Measurements from ENCODE around the gene ATF6. TPM values are rescaled to one million over a fixed set of nuclear protein-coding genes. Genes with fewer than 3 reads are reported as not detected.

ATF6 gene
- total RNA-seq, 1 donor from 2014 or later, result 26.5 TPM

DNA sequence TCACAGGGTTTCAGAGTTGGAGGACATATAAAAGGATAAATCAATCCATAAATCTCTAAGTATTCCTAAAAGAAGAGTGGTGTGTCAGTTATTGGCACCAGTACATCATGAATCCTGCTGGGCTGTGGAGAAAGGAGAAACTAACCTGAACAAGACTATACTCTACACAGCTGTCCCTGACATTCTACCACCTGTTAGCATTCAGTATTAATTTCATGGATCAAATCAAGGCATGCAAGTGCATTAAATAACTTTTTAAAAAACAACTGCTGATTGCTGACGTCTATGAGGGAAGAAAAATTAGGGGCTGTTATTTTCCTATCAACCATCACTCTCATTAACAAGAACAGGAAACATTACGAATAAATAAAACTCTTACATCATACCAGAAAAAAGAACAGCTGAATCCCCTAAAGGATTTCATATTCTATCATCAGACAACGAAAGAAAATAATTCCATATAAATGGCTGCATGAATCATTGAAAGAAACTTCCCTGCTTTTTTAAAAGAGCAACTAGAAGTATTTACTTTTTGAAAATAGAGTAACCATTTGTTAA, 121.7 kb downstream of the ATF6 start:
- DNase-seq (ENCODE audit: low spot score), result no peak

DNA sequence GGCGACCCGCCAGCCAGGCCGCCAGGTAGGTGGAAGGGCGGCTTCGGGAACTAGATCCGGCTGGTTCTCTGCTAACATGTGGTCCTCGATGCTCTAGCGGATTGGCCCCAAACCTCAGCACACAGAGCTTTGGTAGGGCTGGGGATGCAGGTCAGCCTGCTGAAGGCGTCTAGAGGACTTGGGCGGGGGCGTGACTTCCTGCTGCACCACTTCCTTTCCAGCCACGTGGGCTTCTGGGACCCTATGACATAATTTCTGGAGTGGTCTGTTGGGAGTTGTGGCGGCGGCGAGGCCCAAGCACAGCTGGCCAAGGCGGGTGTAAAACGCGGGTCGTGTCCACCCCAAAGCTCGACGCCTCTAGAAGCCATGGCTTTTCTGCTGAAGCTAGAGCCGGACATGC, 124.5 kb downstream of the ATF6 start:
- DNase-seq (ENCODE audit: low spot score), result no peak

DNA sequence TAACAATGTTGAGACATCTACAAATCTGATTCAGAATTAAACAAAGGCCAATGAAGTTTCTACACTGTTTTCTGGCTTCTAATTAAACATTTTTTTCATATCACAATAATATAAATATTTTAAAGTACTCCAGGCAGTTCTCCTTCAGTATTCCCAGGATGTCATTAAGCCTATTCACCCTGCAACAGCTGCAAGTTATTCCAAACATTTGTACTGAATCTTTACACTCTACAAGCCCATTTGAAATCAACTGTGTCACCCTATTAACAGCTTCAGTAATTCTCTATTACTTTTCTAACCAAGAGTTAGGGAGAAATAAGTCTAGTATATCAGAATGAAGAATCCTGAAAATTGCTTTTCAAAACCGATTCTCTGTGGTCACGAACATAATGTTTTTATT, 133.0 kb downstream of the ATF6 start:
- DNase-seq (ENCODE audit: low spot score), result no peak

DNA sequence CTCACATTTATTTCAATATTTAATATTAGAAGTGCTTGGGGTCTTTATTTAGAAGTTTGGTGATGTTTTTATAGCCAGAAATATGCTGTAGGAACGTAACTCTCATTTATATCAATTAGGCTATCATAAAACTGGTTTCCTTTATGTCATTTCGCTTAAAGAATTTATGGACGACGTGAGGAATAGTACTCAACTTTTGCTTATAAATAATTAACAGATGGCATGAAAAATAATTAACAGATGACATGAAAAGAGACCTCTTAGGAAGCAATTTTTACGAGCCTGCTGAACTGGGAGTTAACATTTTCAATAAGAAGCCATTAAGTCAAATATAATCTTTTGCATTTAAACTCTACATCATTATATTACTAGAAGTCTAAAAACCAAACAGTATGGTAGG, 134.0 kb downstream of the ATF6 start:
- DNase-seq (ENCODE audit: low spot score), result no peak

DNA sequence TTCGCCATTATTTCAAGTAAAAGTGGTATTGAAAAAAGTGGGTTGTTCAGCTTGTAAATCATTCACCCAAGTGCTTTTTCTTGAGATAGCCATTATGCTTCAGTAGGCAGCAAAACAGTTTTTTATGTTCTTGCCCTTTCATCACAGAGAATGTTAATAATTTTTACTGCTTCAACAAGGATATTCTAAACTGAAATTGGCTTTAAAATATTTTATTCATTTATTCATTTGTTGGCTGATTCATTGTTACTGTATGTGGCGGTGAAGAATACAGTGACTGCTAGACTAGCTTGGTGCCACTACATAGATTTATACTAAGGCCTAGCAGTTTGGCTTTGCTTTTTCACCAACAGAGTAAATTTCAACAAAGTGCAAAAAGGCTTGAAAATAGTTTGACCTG, 136.1 kb downstream of the ATF6 start:
- DNase-seq (ENCODE audit: low spot score), result no peak

DNA sequence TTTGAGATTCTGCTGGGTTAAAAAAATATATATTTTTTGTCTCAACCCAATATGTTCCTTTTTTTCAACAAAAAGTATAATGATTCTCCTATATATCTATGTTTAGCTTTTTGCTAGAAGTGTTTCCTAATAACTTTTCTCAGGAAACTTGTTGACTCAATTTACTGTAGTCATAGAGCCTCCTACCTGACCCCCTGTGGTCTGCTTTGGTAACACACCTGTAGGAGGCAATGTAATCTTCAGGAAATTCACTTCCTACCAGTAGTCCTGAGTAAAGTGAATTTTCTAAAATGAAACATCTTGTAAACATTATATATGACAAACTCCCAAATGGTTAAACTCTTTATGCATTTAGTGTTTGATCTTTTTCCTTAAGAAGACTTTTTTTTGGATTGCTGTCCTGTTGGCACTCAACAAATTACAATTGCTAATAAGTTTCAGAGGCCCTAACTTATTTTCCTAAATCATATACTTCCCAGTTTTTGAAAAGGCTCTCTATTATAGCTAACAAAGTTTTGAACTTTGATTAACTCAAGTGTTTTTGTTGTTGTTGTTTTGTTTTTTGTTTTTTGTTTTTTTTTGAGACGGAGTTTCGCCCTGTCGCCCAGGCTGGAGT, 139.3 kb downstream of the ATF6 start:
- DNase-seq (ENCODE audit: low spot score), result no peak

DNA sequence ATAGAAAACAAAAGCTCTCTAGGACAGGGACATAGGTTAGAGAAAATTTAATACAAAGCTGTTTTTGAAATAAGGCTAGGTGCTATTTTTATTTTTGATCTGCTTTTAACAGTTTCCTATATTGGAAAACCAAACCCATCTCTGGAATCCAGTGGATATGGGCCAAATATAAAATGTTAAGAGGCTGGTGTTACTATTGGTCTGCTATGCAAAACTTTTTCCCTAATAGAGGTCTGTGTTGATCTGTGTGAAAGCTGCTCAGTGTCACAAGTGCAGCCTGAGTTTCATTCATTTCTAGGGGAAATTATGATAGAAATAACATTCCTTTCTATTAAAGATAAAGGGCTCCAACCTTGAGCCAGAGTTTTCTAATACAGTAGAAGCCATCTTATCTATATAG, 141.1 kb downstream of the ATF6 start:
- DNase-seq (ENCODE audit: low spot score), result no peak

DNA sequence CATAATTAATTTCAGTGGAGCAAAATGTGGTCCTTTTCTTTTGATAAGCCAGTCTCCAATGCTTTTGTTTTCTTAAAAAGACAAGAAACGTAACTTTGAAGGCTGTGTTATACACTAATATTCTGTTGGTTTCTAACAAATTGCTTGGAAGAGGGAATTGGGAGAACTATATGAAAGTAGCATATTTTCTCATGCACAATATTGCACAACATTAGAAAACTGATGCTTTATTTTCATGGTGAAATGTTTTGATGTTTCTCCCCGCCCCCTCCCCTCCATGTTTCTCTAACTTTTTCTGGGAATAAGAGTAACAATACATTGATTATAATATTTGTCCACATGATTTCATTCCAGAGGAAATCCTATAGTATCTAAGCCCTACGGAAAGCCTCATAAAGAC, 142.1 kb downstream of the ATF6 start:
- no peak for DNase-seq (ENCODE audit: low spot score)

DNA sequence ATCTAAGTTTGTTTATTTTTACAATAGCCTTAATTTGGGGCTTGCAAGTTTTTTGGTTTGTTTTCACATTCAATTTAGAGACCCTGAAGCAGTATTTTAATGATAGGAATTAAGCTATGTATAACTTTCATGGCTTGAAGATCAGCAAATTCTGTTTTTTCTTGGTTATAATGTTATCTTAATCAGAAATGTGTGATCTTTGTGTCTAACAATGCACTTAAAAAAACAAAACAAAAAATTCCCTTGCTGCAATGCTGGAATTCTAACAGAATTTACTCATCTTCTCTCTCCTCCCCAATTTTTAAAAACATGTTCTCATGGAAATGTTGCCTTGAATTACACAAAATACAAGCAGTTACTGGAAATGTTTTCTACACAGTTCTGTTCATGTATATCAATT, 144.5 kb downstream of the ATF6 start:
- no peak for DNase-seq (ENCODE audit: low spot score)

DNA sequence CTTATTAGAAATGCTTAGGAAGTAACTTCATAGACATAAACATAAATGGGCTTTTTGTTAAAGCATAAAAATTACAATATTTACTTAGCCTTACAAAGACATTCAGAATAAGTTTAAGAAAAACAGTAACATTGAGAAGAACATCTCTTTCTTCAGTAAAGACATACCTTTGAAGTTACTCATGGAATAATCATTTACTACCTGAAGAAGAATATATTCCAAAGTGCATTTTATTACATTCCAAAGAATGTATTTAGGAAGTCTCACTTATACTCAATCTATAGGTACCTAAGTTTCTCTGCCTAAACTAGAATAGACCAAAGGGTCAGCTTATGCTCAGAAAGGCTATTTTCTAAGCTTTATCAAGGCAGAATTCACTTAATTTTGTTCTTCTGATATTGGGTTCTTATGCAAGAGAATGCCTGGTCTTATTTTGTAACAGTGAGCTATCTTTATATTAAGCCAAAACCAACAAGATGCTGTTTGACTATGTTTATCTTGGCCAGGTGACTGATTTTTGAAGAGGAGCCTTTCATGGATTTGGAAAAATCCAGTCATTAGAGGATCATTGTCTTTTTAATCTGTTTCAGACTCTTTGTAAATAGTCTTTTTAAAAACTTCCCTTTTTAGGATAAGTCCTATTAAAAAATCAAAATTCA, 147.5 kb downstream of the ATF6 start:
- no peak for DNase-seq (ENCODE audit: low spot score)

DNA sequence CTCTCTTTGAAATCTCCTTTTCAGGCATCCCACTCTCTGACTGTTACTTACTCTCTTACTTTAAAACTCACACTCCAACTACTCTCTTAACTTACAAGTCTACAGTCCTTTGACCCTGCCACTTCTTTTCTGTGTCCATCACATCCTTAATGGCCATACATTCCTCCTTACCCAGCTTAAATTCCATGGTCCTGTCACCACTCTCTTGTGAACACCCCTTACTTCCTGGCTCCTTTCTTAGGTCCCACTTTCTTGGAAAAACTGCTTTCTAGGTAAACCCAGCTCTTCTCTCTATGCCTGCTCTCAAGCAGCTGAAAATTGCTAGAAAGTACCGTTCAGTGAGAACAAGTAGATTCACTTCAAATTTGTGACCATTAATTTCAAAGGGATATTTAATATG, 148.5 kb downstream of the ATF6 start:
- no peak for DNase-seq (ENCODE audit: low spot score)

DNA sequence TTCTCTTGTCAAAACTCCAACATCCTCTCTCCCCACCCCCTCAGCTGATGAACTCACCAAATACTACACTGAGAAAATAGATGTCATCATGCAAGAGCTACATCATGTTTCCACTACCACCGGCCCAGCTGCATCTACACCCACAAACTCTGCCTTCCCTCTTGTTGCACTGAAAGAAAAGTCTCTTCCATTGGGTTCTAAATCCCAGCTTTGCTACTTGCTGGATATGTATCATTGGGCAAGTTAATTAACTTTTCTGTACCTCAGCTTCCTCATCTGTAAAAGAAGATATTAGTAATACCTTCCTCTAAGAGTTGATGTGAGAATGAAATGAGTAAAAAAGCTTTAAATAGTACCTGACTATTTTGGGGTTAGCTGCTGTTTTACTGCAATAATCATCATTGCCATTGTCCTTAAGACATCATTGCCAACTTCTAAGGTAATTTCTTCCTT, 149.0 kb downstream of the ATF6 start:
- DNase-seq (ENCODE audit: low spot score), result no peak

DNA sequence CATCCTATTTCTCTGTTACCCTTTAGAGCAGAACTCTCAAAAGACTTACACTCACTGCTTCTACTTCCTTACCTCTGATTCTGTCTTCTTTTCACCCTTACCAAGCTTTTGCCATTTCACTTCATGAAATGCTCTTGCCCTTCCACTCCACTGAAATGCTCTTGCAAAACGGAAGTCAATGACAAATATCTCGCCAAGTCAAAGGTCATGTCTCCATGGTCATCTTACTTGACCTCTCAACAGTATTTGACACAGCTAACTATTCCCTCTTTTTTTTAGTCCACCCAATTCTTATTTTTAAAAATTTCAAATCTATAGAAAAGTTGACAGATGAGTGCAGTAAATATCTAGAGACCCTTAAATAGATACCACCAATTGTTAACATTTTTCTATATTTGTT, 149.9 kb downstream of the ATF6 start:
- DNase-seq (ENCODE audit: low spot score), result no peak

DNA sequence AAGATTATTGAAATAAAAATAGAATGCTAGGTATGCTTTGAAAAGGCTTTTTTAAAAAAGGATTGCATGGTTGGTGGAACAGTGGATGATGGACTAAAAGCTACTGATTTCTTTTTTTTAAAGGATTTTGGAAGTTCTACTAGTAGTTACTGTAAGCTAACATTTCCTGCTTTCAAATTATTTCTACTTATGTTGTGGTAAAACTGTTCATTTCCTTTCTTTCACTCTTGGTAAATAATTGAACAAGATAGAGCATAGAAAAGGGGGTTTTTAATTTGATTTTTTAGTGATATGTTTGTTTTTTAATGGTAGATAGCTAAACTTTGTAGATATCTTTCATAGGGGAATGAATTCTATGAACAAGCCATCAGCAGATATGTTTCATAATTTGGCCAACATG, 153.1 kb downstream of the ATF6 start:
- no peak for DNase-seq (ENCODE audit: low spot score)

DNA sequence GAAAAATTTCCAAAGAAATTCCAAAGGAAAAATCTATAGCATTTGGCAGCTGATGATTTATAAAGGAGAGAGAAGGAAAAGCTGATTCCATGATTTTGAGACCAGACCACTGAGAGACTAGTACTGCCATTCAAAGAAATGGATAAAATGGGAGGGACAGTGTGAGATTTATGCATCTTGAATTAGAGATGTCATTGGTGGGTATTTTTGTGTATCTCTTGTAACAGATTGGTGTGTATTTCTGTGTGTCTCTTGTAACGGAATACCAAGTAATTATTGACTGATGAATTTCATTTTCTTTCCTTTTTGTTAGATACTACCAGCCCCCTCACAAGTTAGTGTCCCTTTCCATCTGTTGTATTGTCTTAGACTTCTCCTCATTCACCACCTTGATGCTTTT, 155.4 kb downstream of the ATF6 start:
- DNase-seq (ENCODE audit: low spot score), result no peak

DNA sequence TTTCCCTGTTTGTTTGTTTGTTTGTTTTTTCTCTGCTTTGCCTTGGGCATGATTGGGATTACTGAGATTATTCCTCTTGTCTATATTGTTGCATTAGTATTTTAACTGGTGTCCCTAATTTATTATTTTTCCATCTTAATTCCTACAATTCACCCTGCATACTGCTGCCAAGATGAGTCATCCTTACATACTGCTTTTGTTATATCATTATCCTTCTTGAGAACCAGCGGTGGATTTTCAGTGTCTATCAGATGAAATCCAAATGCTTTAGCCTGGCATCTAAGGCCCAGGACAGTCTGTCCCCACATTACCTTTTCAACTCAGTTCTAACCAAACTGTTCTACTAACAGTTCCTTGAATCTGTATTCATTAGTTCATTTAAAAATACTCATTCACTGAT, 155.9 kb downstream of the ATF6 start:
- no peak for DNase-seq (ENCODE audit: low spot score)

DNA sequence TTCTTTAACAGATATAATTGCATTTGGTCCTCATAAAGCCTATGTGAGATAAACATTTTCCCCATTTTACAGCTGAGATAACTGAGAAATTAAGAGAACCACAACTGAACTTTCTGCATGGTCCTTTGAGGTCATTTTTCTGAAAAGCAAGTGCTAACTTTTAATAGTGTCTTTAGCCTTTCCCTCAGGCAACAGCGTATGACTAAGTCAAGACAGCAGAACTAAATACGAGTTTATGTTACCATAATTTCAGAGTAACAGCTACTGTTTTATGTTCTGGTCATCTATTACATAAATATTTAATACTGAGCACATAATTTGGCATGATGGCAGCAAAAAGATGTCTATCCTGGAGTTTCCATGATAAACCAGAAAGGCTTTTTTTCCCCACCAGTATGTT, 161.9 kb downstream of the ATF6 start:
- DNase-seq (ENCODE audit: low spot score), result no peak

DNA sequence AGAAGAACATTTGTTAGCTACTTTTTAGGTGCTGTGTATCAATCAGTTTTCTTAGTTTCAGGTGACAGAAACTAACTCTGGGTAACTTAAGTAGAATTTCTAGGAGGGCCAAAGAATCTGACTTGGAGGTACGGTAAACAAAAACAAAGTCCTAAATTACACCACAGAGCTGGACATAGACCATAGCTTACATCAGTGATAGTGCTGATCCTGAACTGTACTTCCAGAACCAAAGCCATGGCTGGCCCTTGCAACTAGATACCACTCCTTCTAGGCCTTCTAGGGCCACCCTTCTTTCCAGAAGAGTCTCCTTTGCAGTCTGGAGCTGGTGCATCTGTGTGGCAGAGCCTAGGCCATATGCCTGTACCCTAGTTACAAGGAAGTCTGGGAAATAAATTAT, 163.0 kb downstream of the ATF6 start:
- no peak for DNase-seq (ENCODE audit: low spot score)

DNA sequence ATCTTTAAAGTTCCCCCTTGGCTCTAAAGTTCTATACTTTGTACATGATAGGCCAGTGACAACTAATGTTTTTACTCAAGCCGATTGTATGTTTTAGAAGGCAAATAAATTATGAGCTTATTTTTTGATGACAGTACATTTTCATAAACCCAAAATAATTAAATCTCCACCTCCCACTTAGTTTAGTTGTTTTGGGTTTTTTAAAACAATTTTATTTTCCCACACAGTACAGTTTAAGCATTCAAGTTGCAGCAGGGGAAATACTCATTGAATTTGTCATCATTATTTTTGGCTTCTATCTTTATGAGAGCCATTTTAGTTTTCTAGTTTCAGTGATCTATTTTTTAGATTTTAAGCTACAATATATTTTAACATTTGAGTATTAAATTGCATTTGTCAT, 163.9 kb downstream of the ATF6 start:
- DNase-seq (ENCODE audit: low spot score), result no peak

DNA sequence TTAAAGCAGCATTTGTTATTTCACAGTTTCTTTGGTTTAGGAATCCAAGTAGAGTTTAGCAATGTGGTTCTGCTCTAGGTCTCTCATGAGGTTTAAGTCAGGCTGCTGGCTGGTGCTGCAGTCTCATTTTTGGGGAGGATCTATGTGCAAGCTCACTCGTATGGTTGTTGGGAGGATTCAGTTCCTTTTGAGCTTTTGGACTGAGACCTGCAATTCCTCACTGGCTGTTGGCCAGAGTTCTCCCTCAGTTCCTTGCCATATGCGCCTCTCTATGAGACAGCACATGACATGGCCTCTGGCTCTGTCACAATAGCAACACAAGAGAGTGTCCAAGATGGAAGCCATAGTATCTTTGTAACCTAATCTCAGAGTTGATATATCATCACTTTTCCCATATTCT, 166.5 kb downstream of the ATF6 start:
- DNase-seq (ENCODE audit: low spot score), result no peak

DNA sequence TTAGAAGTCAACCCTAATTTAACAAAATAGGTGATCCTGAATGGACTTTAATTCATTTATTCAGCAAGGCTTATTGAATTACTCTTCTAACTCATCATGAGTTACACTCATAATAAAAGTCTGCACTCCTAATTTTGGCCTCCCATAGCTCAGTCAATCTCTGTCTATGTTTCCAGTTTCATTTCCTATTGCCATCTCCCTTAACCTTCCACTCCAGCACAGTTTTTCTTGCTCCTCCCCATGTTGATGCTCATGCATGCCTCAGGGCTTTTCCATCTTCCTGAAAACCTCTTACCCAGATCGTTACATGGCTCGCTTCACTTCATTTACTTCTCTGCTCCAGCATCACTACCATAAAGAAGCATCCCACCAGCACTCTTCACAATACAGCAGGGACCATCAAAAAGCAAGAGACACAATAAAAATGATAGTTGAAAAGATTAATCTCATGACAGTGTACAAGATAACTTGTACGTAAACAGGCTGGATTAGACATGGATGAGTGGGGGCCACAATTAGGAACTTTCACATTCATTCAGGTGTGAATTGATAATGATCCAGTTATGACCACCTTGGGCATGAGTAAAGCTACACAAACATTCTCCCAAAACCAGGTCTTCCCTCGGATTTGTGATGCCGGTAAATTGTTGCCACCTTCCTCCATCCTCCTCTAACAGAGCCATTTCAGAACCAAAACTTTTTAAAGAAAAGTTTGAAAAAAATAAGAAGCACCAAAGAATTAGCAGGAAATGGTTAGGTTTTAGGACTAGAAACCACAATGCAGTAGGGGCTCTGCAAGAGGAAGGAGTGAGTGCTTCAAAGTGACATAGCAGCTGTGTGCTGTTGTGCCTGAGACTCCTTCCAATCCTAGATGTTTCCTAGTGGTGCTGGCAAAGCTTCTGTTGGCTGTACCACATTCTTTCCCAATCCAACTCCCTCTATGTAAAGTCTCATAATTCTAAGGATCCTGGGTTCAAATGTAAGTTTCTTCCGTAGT, 167.8 kb downstream of the ATF6 start:
- DNase-seq (ENCODE audit: low spot score), result no peak

DNA sequence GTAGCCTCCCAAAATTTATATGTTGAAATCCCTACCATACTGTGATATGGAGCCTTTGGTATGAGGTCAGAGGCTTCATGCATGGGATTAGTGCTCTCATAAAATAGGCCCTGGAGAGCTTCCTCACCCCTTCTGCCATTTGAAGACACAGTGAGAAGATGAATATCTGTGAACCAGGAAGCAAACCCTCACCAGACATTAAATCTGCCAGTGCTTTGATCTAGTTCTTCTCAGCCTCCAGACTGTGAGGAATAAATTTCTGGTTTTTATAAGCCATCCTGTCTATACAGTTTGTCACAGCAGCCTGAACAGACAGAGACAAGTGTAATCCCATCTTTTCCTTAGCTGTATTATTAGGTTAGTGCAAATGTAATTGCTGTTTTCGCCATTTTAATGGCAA, 169.1 kb downstream of the ATF6 start:
- DNase-seq (ENCODE audit: low spot score), result no peak
